H1 (cell line): ENCODE results near the gene BRAP. TPM values are rescaled to one million over a fixed set of nuclear protein-coding genes. Genes with fewer than 3 reads are reported as not detected.
"Not testable (repeated sequence)": the region's sequence is repeated elsewhere in the genome, so short reads cannot be mapped to it uniquely, and the experiment has no call there.

ENCODE experiments used
- CTCF ChIA-PET: fragments of 300-600 bp; sonication (Branson Sonifier 250); formaldehyde crosslinking; loops from one replicate; lab custom pipeline; 2021; ENCODE audit not compliant: partially characterized antibody; lab: Charles Lee
- POLR2A ChIA-PET: fragments of 300-600 bp; sonication (Branson Sonifier 250); formaldehyde crosslinking; loops from one replicate; lab custom pipeline; 2021; ENCODE audit warnings: inconsistent platforms; ENCODE audit not compliant: partially characterized antibody; lab: Charles Lee
- DNase-seq, 2 experiments: peaks; one replicate each; pipeline versions ENCODE4 v3.0.0 to v3.0.0-alpha.2; 2010 to 2022; ENCODE audit warnings: low spot score in 2 of 2, low read depth in 1 of 2, mixed read lengths in 1 of 2
- FAIRE-seq: peaks from 2 replicates; lab custom pipeline; 2011; peaks lifted over from hg19 to GRCh38; lab: Jason Lieb, UNC
- H2AFZ ChIP-seq: 2 replicates; pipeline ENCODE4 v1.8.1; 2012; ENCODE audit warnings: low read length, inconsistent platforms
- H2AK5ac ChIP-seq: 2 replicates; pipeline ENCODE4 v1.6.1; 2013; ENCODE audit warnings: low read depth, low read length
- H2BK120ac ChIP-seq: replicated peaks from 2 replicates; pipeline ENCODE3; 2013; ENCODE audit warnings: low read depth, low read length, inconsistent platforms
- H2BK12ac ChIP-seq: 2 replicates; pipeline ENCODE4 v1.6.1; 2013; ENCODE audit warnings: low read depth, low read length
- H2BK15ac ChIP-seq: 2 replicates; pipeline ENCODE4 v1.6.1; 2013; ENCODE audit warnings: low read length
- H2BK20ac ChIP-seq: 2 replicates; pipeline ENCODE4 v1.6.1; 2013; ENCODE audit warnings: low read length
- H2BK5ac ChIP-seq: 2 replicates; pipeline ENCODE4 v1.6.1; 2013; ENCODE audit warnings: low read depth, low read length
- H3K14ac ChIP-seq: 2 replicates; pipeline ENCODE4 v1.6.1; 2013; ENCODE audit warnings: inconsistent platforms; ENCODE audit not compliant: insufficient read length
- H3K18ac ChIP-seq: 2 replicates; pipeline ENCODE4 v1.6.1; 2013; ENCODE audit warnings: low read length; ENCODE audit errors: extremely low read depth
- H3K23ac ChIP-seq: 2 replicates; pipeline ENCODE4 v1.6.1; 2013; ENCODE audit warnings: inconsistent platforms; ENCODE audit not compliant: insufficient read length
- H3K23me2 ChIP-seq: 2 replicates; pipeline ENCODE4 v1.6.1; 2013; ENCODE audit warnings: low read depth, low read length
- H3K27ac ChIP-seq: 2 replicates; pipeline ENCODE4 v1.6.1; 2011; ENCODE audit warnings: low read depth, low read length, inconsistent platforms
- H3K27me3 ChIP-seq, 4 experiments: replicated peaks in 1 of 4; 1 replicate in 1 of 4; 2 replicates in 3 of 4; pipeline versions ENCODE4 v1.6.1 to v1.8.1; 2011 to 2013; ENCODE audit warnings: low read length in 3 of 4, mild to moderate bottlenecking in 3 of 4, inconsistent platforms in 2 of 4, mixed read lengths in 2 of 4, moderate library complexity in 1 of 4; ENCODE audit not compliant: control insufficient read depth in 3 of 4, insufficient read depth in 3 of 4; ENCODE audit errors: extremely low read depth in 1 of 4
- H3K36me3 ChIP-seq, 4 experiments: 2 replicates each; pipeline versions ENCODE4 v1.6.1 to v1.8.1; 2011 to 2013; ENCODE audit warnings: mild to moderate bottlenecking in 4 of 4, low read length in 3 of 4, moderate library complexity in 2 of 4, control low read depth in 1 of 4, inconsistent platforms in 1 of 4; ENCODE audit not compliant: insufficient read depth in 4 of 4, control insufficient read depth in 2 of 4
- H3K4ac ChIP-seq: replicated peaks from 2 replicates; pipeline ENCODE3; 2013; ENCODE audit warnings: low read length, low read depth, mixed read lengths, inconsistent platforms; ENCODE audit not compliant: insufficient read length
- H3K4me1 ChIP-seq, 4 experiments: replicated peaks in 1 of 4; 1 replicate in 1 of 4; 2 replicates in 3 of 4; pipeline versions ENCODE4 v1.6.1 to v1.8.1; 2011 to 2013; ENCODE audit warnings: low read length in 3 of 4, inconsistent platforms in 2 of 4, mixed read lengths in 1 of 4; ENCODE audit not compliant: insufficient read depth in 4 of 4, control insufficient read depth in 3 of 4
- H3K4me2 ChIP-seq, 2 experiments: 2 replicates each; pipeline versions ENCODE4 v1.6.1 to v1.8.1; 2011 to 2013; ENCODE audit warnings: low read depth in 2 of 2, low read length in 2 of 2, control low read depth in 1 of 2, inconsistent platforms in 1 of 2, mild to moderate bottlenecking in 1 of 2; ENCODE audit not compliant: insufficient read depth in 1 of 2
- H3K4me3 ChIP-seq, 4 experiments: fragments of 200-600, 300-600 bp in 1 of 4; sonication (generic), shearing (Covaris generic), sonication (Bioruptor Twin) in 1 of 4; 2 replicates each; pipeline versions ENCODE4 v1.5.1 to v1.8.1; 2011 to 2016; ENCODE audit warnings: low read length in 4 of 4, low read depth in 3 of 4, control low read depth in 2 of 4, inconsistent platforms in 2 of 4, mild to moderate bottlenecking in 2 of 4, mixed read lengths in 1 of 4, moderate library complexity in 1 of 4; ENCODE audit not compliant: insufficient read depth in 2 of 4; ENCODE audit errors: extremely low read depth in 1 of 4
- H3K56ac ChIP-seq: replicated peaks from 2 replicates; pipeline ENCODE3; 2013; ENCODE audit warnings: low read depth, mild to moderate bottlenecking, mixed read lengths, low read length, inconsistent platforms; ENCODE audit not compliant: insufficient read length
- H3K79me1 ChIP-seq: 2 replicates; pipeline ENCODE4 v1.6.1; 2013; ENCODE audit warnings: low read depth, low read length, control low read depth
- H3K79me2 ChIP-seq, 2 experiments: 2 replicates each; pipeline versions ENCODE4 v1.6.1 to v1.8.1; 2012 to 2013; ENCODE audit warnings: low read length in 2 of 2, mild to moderate bottlenecking in 2 of 2, inconsistent platforms in 1 of 2; ENCODE audit not compliant: insufficient read depth in 2 of 2, control insufficient read depth in 1 of 2
- H3K9ac ChIP-seq, 4 experiments: replicated peaks in 1 of 4; 1 replicate in 1 of 4; 2 replicates in 3 of 4; pipeline versions ENCODE4 v1.6.1 to v1.8.1; 2011 to 2013; ENCODE audit warnings: low read depth in 3 of 4, low read length in 3 of 4, control low read depth in 2 of 4, mild to moderate bottlenecking in 2 of 4, moderate library complexity in 2 of 4, inconsistent platforms in 1 of 4; ENCODE audit errors: extremely low read depth in 1 of 4
- H3K9me3 ChIP-seq, 2 experiments: 2 replicates each; pipeline versions ENCODE4 v1.6.1 to v1.8.1; 2012 to 2013; ENCODE audit warnings: mild to moderate bottlenecking in 2 of 2, moderate library complexity in 2 of 2, control low read depth in 1 of 2, inconsistent platforms in 1 of 2, low read depth in 1 of 2, low read length in 1 of 2, mixed read lengths in 1 of 2; ENCODE audit not compliant: insufficient read depth in 2 of 2
- H4K20me1 ChIP-seq, 2 experiments: replicated peaks in 1 of 2; 2 replicates each; pipeline versions ENCODE3 to v1.8.1; 2011 to 2013; ENCODE audit warnings: inconsistent platforms in 2 of 2, low read length in 2 of 2, mild to moderate bottlenecking in 1 of 2; ENCODE audit not compliant: insufficient read depth in 2 of 2, control insufficient read depth in 1 of 2
- H4K5ac ChIP-seq: 2 replicates; pipeline ENCODE4 v1.6.1; 2013; ENCODE audit warnings: low read length, low read depth, mixed read lengths, inconsistent platforms; ENCODE audit not compliant: insufficient read length
- H4K8ac ChIP-seq: 2 replicates; pipeline ENCODE4 v1.8.0; 2013; ENCODE audit warnings: mild to moderate bottlenecking, moderate library complexity, low read length, inconsistent platforms; ENCODE audit not compliant: insufficient read depth; ENCODE audit errors: extremely low read depth
- H4K91ac ChIP-seq: replicated peaks from 2 replicates; pipeline ENCODE3; 2013; ENCODE audit warnings: low read length, mixed read lengths, inconsistent platforms; ENCODE audit not compliant: insufficient read length
- WGBS, 2 experiments: shearing (Covaris generic) in 1 of 2; methylation state at CpG; one replicate each; pipeline versions ENCODE4 v1.1.6 to v1.1.7; 2013 to 2015; ENCODE audit warnings: low lambda C conversion rate in 2 of 2, mixed read lengths in 2 of 2, inconsistent platforms in 1 of 2, low coverage in 1 of 2, missing lambda C conversion rate in 1 of 2; ENCODE audit not compliant: insufficient replicate concordance in 2 of 2, insufficient coverage in 1 of 2, insufficient read length in 1 of 2; ENCODE audit errors: extremely low coverage in 1 of 2, missing lambda C conversion rate in 1 of 2; 5-methylcytosine and 5-hydroxymethylcytosine counted together
- polyA plus RNA-seq, 7 experiments: library from polyadenylated mRNA; depleted of rRNA in 3 of 7; stranded (reverse) in 5 of 7; unstranded in 2 of 7; fragments of >200 nt in 5 of 7; fragments of 200-250 nt in 2 of 7; gene quantifications; 1 replicate in 5 of 7; 2 replicates in 1 of 7; 4 replicates in 1 of 7; pipeline versions ENCODE4 v1.2.1 to v1.2.3, GENCODE V29; 2011 to 2013; ENCODE audit warnings: missing spikeins in 2 of 7, mixed read lengths in 2 of 7
- total RNA-seq: library from RNA; stranded (reverse); fragmentation: NEBNext Ultra II Directional; extraction: Animal tissue kit (Norgen Biotek cat#: 25700); gene quantifications from 2 replicates; pipeline ENCODE4 v1.2.1, GENCODE V29; 2021

Gene BRAP
- total and polyA plus RNA-seq, 2 of the 8 experiments (the other 6 are each of a cell fraction or from before 2014, with no cell fraction given): 12.8 to 22.2 TPM

GRCh38 chr12:111617841-111618240 is 67.9 kb downstream of the BRAP start:
- H3K9me3 ChIP-seq, H3K79me1 ChIP-seq, H2BK120ac ChIP-seq, H2AFZ ChIP-seq, H4K8ac ChIP-seq, H2BK12ac ChIP-seq, H3K14ac ChIP-seq, DNase-seq, H3K79me2 ChIP-seq, H3K27me3 ChIP-seq, H3K23me2 ChIP-seq, H2BK5ac ChIP-seq, H3K4ac ChIP-seq, H3K56ac ChIP-seq, H3K4me1 ChIP-seq, H3K4me2 ChIP-seq, H4K20me1 ChIP-seq, H3K18ac ChIP-seq, H3K36me3 ChIP-seq, H4K5ac ChIP-seq, H3K23ac ChIP-seq, FAIRE-seq, H2AK5ac ChIP-seq, H3K4me3 ChIP-seq, H3K27ac ChIP-seq, H2BK15ac ChIP-seq, H3K9ac ChIP-seq, H2BK20ac ChIP-seq, H4K91ac ChIP-seq: not testable (repeated sequence)
- 86% methylated on average over 10 of the region's 10 CpGs; no CpG with 5 or more reads in 1 of the 2 experiments for WGBS, 2 experiments
- CTCF ChIA-PET: interaction anchor here (0.8 kb wide), 1 partner anchor 23 kb away, joined by 3 read pairs; no protein-coding TSS in a partner anchor
- POLR2A ChIA-PET: interaction anchor here (1.0 to 1.8 kb wide), 3 partner anchors 10 to 21 kb away, joined by 3 to 4 read pairs (median 3); no protein-coding TSS in a partner anchor
